ENCODE data around the gene TTC7B. TPM values are rescaled to one million over a fixed set of nuclear protein-coding genes. Genes with fewer than 3 reads are reported as not detected.
A peak's percentile ranks its signal among the peaks of the same experiment; 100 is the strongest.

The TTC7B gene
- total RNA-seq, 4 donors from 2014 or later = 14.3 to 48.9 (median 32.5) TPM

DNA sequence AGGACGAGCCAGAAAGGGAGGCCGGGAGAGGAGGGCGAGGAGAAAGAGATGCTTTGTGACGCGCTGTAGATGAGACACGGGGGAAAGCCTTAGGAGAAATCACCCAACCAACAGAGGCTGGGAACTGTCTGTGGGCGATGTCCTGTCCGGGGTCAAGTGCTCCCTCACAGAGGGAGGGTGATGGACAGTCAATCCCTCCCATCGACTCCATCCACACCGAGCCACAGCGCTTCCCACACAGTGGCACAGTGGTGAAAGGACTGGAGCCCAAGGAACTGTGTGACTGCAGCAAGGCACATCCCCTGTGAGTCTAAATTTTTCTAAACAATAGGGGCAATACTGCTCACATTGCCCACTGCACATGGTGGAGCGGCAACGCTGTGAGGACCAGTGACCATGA is 89.1 kb downstream of the TTC7B start:
- no peak overlapping the region for H3K4me3 ChIP-seq
- 83% methylated on average over 13 of the region's 13 CpGs for WGBS
- TF ChIP-seq, protein P1, sequence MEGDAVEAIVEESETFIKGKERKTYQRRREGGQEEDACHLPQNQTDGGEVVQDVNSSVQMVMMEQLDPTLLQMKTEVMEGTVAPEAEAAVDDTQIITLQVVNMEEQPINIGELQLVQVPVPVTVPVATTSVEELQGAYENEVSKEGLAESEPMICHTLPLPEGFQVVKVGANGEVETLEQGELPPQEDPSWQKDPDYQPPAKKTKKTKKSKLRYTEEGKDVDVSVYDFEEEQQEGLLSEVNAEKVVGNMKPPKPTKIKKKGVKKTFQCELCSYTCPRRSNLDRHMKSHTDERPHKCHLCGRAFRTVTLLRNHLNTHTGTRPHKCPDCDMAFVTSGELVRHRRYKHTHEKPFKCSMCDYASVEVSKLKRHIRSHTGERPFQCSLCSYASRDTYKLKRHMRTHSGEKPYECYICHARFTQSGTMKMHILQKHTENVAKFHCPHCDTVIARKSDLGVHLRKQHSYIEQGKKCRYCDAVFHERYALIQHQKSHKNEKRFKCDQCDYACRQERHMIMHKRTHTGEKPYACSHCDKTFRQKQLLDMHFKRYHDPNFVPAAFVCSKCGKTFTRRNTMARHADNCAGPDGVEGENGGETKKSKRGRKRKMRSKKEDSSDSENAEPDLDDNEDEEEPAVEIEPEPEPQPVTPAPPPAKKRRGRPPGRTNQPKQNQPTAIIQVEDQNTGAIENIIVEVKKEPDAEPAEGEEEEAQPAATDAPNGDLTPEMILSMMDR (IDR thresholded peaks at IDR 0.05) = no peak
- TF ChIP-seq POLR2A (IDR thresholded peaks at IDR 0.05) = no peak
- no peak for TF ChIP-seq EP300 (IDR thresholded peaks at IDR 0.05)
- TF ChIP-seq POLR2AphosphoS5 (IDR thresholded peaks at IDR 0.05) = no peak
- DNase-seq (ENCODE audit: low spot score in 2 of 2) = no peak
- no peaks in the 10 kb centered on the region for H3K36me3 ChIP-seq
- no peaks in the 10 kb centered on the region for H3K27me3 ChIP-seq
- H3K27ac ChIP-seq = no peak overlapping the region
- H3K4me1 ChIP-seq = peaks cover 4% of the 10 kb centered on the region
- no peaks in the 10 kb centered on the region for H3K9me3 ChIP-seq

- Histone ChIP-seq H3K27ac (no peak overlapping the region), H3K36me3 (no peaks in the 10 kb centered on the region), H3K9me3 (no peaks in the 10 kb centered on the region), H3K4me1 (peaks cover 4% of the 10 kb centered on the region), H3K27me3 (no peaks in the 10 kb centered on the region), H3K4me3 (no peak overlapping the region)
- no peak for TF ChIP-seq POLR2AphosphoS5 (IDR thresholded peaks at IDR 0.05)
- TF ChIP-seq, protein P1 (IDR thresholded peaks at IDR 0.05) = peak in 1 of 2 donors; percentile 12
- peak; percentile 75 to 84 for DNase-seq (ENCODE audit: low spot score in 2 of 2)
- 17% methylated on average over 9 of the region's 9 CpGs for WGBS
Measured at GRCh38 chr14:90726656-90727055, 89.6 kb downstream of the TTC7B start.

DNA sequence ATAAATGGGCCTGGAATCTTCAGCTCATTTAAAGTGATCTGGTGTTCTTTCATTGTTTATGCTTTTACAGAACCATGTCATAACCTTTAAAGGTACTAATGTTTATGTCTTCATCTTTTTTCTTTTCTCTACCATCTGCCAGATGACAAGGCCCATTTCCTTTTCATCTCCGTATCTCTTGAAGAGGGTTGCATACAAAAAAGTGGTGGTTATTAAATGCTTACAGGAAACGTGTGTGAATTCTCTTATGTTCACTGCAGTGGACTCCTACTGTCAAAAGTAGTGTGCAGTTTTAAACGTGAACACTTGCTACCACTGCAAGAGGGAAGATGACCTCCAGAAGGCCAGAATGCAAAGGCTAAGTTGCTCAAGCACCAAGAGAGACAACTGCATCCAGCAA is 91.4 kb downstream of the TTC7B start:
- H3K4me1 ChIP-seq = peaks cover 4% of the 10 kb centered on the region
- H3K27ac ChIP-seq = no peak overlapping the region
- TF ChIP-seq, protein P1 (IDR thresholded peaks at IDR 0.05) = no peak
- TF ChIP-seq POLR2AphosphoS5 (IDR thresholded peaks at IDR 0.05) (no peak), EP300 (IDR thresholded peaks at IDR 0.05) (no peak), POLR2A (IDR thresholded peaks at IDR 0.05) (no peak)
- 79% methylated on average over 3 of the region's 3 CpGs for WGBS
- H3K27me3 ChIP-seq = no peaks in the 10 kb centered on the region
- no peaks in the 10 kb centered on the region for H3K36me3 ChIP-seq
- no peaks in the 10 kb centered on the region for H3K9me3 ChIP-seq
- DNase-seq (ENCODE audit: low spot score in 2 of 2) = no peak
- no peak overlapping the region for H3K4me3 ChIP-seq

- H3K27me3 ChIP-seq = no peaks in the 10 kb centered on the region
- H3K9me3 ChIP-seq = no peaks in the 10 kb centered on the region
- WGBS = 78% methylated on average over 2 of the region's 2 CpGs
- no peak overlapping the region for H3K27ac ChIP-seq
- H3K4me1 ChIP-seq = peaks cover 4% of the 10 kb centered on the region
- no peak for DNase-seq (ENCODE audit: low spot score in 2 of 2)
- TF ChIP-seq POLR2AphosphoS5 (IDR thresholded peaks at IDR 0.05) = no peak
- H3K4me3 ChIP-seq = no peak overlapping the region
- H3K36me3 ChIP-seq = no peaks in the 10 kb centered on the region
Measured at GRCh38 chr14:90722590-90722989, 93.6 kb downstream of the TTC7B start.

GRCh38 chr14:90721619-90722305 is 94.5 kb downstream of the TTC7B start:
- Histone ChIP-seq H3K9me3 (no peaks in the 10 kb centered on the region), H3K27me3 (no peaks in the 10 kb centered on the region), H3K4me1 (peaks cover 4% of the 10 kb centered on the region), H3K4me3 (no peak overlapping the region), H3K27ac (no peak overlapping the region), H3K36me3 (no peaks in the 10 kb centered on the region)
- no peak for DNase-seq (ENCODE audit: low spot score in 2 of 2)
- 84% methylated on average over 10 of the region's 10 CpGs for WGBS
- TF ChIP-seq POLR2AphosphoS5 (IDR thresholded peaks at IDR 0.05) (no peak), EP300 (IDR thresholded peaks at IDR 0.05) (no peak), POLR2A (IDR thresholded peaks at IDR 0.05) (no peak)
- TF ChIP-seq, protein P1 (IDR thresholded peaks at IDR 0.05) = no peak

DNA sequence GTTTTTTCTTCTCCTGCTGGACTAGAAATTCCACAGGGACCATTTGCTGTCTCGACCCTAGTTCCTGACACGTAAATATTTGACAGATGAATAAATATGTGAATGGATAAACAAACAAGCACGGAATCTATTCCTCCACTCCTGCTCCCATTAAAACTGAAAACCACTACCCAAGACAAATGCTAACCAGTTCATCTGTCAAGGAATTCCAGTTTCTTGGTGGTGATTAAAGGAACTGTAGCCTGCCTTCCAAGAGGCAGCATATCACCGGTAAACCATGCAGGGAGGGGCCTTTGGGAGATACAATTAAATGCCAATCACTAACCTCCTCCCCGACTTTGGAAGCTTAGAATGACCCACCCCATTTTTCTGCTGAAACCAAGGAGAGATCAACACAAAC is 95.4 kb downstream of the TTC7B start:
- no peaks in the 10 kb centered on the region for H3K36me3 ChIP-seq
- no peaks in the 10 kb centered on the region for H3K27me3 ChIP-seq
- H3K27ac ChIP-seq = no peak overlapping the region
- peaks cover 5% of the 10 kb centered on the region for H3K4me1 ChIP-seq
- WGBS = 70% methylated on average over 5 of the region's 5 CpGs
- H3K4me3 ChIP-seq = no peak overlapping the region
- TF ChIP-seq EP300 (IDR thresholded peaks at IDR 0.05) (no peak), POLR2A (IDR thresholded peaks at IDR 0.05) (no peak), POLR2AphosphoS5 (IDR thresholded peaks at IDR 0.05) (no peak)
- TF ChIP-seq, protein P1 (IDR thresholded peaks at IDR 0.05) = no peak
- no peaks in the 10 kb centered on the region for H3K9me3 ChIP-seq
- DNase-seq (ENCODE audit: low spot score in 2 of 2) = no peak
